Measurements from ENCODE around the gene ABHD17A.

DNA sequence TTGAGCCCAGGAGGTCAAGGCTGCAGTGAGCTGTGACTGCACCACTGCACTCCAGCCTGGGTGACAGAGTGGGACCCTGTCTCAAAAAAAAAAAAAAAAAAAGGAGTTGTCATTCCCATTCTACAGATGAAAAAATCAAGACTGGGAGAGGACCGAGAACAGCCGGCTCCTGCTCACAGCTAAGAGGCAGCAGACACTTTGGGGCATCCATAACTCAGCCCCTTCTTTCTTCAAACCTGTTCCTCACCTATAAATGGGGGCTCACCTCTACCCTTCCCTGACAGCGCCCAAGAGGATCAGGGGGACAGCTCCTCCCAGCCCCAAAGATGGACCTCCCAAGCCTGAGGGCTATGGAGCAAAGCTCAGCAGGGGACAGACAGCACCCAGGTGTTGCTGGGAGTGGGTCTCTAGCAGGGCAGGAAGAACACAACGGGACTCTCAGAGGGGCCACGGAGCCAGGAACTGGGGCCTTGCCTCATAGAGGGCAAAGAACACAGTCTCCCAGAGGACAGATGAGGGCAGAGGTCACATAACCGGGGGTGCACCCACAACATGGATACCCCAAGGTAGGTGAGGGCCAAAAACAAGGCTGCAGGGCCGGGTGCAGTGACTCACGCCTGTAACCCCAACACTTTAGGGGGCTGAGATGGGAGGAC, 18.5 kb downstream of the ABHD17A start:
- TF ChIP-seq, protein P1, sequence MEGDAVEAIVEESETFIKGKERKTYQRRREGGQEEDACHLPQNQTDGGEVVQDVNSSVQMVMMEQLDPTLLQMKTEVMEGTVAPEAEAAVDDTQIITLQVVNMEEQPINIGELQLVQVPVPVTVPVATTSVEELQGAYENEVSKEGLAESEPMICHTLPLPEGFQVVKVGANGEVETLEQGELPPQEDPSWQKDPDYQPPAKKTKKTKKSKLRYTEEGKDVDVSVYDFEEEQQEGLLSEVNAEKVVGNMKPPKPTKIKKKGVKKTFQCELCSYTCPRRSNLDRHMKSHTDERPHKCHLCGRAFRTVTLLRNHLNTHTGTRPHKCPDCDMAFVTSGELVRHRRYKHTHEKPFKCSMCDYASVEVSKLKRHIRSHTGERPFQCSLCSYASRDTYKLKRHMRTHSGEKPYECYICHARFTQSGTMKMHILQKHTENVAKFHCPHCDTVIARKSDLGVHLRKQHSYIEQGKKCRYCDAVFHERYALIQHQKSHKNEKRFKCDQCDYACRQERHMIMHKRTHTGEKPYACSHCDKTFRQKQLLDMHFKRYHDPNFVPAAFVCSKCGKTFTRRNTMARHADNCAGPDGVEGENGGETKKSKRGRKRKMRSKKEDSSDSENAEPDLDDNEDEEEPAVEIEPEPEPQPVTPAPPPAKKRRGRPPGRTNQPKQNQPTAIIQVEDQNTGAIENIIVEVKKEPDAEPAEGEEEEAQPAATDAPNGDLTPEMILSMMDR (IDR thresholded peaks at IDR 0.05 in 8 of 11, conservative IDR thresholded peaks at IDR 0.05 in 3 of 11) = no peak
- no peak for TF ChIP-seq POLR2A (IDR thresholded peaks at IDR 0.05)
- TF ChIP-seq POLR2AphosphoS5 (IDR thresholded peaks at IDR 0.05) = no peak

Measured in spleen (tissue), 7 donors.